Endometrial microvascular endothelial cells (primary cell): Measurements from ENCODE around the gene TRIO. TPM values are rescaled to one million over a fixed set of nuclear protein-coding genes. Genes with fewer than 3 reads are reported as not detected.

ENCODE experiments used
- in situ Hi-C: cut with HindIII; loops from 2 replicates; pipeline ENCODE4 v1.10.0; 2017; ENCODE audit warnings: low sequenced_read_pairs, low pct_unique_long_range_greater_than_20kb; ENCODE audit errors: inconsistent ontology term
- total RNA-seq: library from RNA; depleted of rRNA; stranded (reverse); fragments of >200 nt; gene quantifications from one replicate; pipeline ENCODE4 v1.2.3, GENCODE V29; 2015; ENCODE audit errors: inconsistent ontology term

TRIO gene
- total RNA-seq, 1 donor from 2014 or later, result 97.2 TPM

DNA sequence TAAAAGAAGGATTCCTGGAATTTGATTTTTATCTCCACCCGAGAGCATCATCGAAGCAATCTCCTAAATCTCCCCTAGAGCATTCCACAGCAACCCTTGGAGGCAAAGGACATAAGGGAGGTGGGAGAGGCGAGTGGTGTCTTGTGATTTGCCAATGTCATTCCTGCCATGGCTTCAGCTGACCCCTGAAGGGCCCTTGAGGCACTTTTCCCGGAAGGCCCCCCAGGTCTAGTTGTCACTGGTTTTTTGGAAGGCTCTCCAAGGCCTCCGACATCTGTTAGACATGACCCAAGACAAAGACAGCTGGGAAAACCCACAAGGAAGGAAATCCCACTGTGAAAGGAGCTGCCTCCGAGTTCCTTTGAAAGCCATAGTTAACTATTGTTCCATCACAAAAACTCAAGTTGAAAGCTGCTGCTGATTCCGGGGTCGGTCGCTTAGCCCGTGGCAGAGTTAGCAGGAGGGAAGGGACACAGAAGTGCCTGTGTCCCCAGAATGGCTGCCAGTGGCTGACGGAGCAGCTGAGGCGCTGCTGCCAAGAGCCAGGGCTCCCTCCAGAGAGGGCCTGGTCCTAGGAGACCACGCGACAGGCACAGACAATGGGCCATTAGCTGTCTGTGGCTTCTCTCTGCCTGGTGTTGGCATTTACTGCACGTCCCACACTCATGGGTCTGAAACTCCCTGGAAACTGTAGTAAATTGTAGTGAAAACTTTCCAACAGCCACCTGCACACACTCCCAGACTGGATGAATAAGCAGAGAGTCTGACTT is 24.4 kb upstream of the TRIO start:
- in situ Hi-C loops, result loop anchor here (25.0 kb wide), 1 partner anchor 144 kb away; no protein-coding TSS in a partner anchor

DNA sequence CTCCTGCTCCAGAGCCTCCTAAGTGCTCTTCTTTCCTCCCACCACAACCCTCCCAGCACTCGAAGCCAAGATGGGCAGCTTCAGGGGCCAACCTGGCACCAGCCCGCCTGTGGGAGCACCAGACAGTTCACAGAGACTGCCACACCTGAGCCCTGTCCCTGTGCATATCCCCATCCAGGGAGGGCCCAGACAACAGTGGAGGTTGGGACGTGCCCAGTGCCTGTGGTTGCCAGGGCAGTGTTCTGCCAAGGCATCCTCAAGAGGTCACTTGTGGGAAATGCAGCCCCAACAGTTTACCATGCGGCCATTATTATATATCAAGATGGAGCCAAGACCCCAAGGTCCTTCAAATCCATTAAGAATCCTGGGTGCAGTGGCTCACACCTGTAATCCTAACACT is 23.0 kb upstream of the TRIO start:
- in situ Hi-C loops, result loop anchor here (25.0 kb wide), 1 partner anchor 142 kb away; no protein-coding TSS in a partner anchor

- in situ Hi-C loops, result loop anchor here (25.0 kb wide), 1 partner anchor 141 kb away; no protein-coding TSS in a partner anchor
Measured at GRCh38 chr5:14121552-14121951, 21.6 kb upstream of the TRIO start.

DNA sequence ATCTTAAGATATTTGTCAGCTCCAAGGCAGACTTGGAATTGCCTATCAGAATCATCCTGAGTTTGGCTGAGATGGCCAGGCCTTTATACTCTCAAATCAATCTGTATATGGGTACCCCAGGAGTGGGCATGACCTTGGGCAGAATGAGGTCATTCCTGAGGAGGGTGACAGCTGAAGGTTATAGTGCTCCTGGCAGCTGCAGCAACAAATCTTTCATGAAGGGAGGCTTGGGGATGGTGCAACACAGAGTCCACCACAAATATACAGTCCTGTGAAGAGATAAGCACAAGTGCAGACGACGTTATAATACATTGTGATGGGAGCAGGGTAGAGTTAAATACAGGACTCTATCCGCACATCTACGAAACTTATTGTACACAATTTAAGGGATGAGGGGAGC is 21.1 kb upstream of the TRIO start:
- in situ Hi-C loops, result loop anchor here (25.0 kb wide), 1 partner anchor 140 kb away; no protein-coding TSS in a partner anchor

- in situ Hi-C loops, result loop anchor here (25.0 kb wide), 1 partner anchor 139 kb away; no protein-coding TSS in a partner anchor
Measured at GRCh38 chr5:14123551-14123950, 19.6 kb upstream of the TRIO start.

DNA sequence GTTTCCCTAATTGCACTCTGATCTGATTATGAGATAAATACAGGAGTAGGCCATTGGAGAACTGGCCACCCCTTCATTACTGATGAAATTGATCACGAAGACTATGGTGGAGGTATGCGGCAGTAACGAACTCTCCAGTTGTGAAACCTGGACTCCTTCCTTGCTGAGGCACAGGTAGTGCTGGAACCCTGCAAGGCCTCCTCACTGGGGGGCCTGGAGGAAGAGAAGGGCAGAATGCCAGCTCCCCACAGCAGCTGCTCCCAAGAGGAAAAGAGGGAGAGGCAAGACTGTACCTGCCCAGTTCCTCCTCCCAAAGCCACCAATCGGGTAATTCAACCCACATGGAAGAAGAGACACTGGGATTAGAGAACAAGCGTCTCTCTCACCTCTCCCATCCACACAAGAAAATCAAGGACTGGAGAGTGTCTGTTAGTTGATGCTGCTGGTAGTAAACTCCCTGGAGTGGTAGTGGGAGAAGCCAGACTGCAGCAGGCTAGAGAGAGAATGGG is 19.1 kb upstream of the TRIO start:
- in situ Hi-C loops, result loop anchor here (25.0 kb wide), 1 partner anchor 138 kb away; no protein-coding TSS in a partner anchor

GRCh38 chr5:14125262-14125661 is 17.9 kb upstream of the TRIO start:
- in situ Hi-C loops, result no loop called here

- in situ Hi-C loops, result no loop called here
Measured at GRCh38 chr5:14127587-14127986, 15.6 kb upstream of the TRIO start.

- in situ Hi-C loops, result no loop called here
Measured at GRCh38 chr5:14128079-14128478, 15.1 kb upstream of the TRIO start.

DNA sequence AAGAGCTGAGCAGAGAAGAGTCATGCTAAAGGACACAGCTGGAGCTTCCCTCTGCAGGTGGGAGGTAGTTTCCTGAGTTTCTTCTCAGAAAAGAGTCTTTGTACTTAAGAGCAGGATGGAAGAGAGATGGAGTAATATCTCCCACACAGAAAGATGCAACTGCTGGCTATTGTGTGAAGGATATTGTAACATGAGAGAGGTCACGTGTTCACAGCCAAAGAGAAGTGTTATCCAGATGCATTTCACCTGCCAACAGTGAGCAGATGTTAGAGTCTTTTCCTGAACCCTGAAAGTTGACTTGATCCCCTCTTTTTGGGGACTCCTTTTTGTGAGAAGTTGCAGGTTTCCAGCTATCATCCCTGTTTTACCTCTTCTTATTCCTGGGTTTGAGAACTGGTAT is 14.0 kb upstream of the TRIO start:
- in situ Hi-C loops, result no loop called here

DNA sequence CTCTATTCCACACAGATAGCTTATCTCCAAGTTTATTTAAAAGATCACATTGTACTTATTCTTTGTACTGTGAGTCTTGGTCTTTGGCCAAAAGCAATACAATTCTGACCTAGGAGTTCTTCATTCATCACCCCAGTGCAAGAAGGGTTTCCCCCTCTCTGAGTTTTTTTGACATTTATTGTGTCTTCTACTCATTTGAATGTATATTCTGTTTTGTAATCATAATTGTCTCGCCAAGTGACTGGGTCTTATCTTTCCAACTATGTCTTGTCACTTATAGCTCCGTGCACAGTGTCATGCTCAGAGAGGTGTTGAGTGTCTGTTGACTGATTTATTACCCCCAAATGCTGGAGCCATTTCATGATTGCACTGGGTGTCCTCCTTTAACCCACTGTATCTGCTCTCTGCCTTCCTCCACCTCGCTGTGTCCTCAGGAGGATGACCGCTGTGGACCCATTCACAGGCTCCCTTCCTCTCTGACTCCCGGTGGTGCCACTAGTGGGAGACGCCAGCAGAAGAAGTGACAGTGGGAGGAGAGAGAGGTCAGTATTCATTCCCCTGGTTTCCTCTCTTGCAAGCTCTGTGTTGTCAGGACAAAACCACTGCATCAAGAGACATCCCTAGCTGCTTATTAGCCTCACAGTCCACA is 11.2 kb upstream of the TRIO start:
- in situ Hi-C loops, result no loop called here

- in situ Hi-C loops, result no loop called here
Measured at GRCh38 chr5:14133394-14133793, 9.7 kb upstream of the TRIO start.

- in situ Hi-C loops, result no loop called here
Measured at GRCh38 chr5:14134083-14134482, 9.1 kb upstream of the TRIO start.

DNA sequence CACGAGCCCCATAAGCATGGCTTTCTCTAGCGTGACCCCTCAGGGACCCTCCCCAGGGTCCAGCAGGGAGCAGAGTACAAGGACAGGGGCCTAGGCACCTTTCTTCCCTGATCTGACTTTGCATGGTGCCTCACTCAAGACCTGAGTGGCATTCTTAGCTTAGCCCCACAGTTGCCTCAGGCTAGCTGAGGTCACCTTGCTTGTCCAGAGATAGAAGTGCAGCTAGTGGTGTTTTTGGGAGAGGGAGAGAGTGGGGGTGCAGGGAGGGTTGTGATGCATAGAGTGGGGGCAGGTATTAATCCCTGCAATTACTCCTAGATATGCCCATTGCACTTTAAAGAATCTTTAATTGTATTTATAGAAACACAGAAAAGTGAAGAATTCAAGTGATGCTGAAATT is 8.4 kb upstream of the TRIO start:
- in situ Hi-C loops, result no loop called here

DNA sequence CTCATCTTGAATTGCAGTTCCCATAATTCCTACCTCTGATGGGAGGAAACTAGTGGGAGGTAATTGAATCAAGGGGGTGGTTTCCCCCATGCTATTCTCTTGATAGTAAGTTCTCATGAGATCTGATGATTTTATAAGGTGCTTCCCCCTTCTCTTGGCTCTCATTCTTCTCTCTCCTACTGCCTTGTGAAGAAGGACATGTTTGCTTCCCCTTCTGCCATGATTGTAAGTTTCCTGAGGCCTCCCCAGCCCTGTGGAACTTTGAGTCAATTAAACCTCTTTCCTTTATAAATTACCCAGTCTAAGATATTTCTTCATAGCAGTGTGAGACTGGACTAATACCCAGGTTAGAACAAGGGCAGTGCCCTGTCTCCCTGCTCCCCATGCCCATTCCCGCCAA is 7.5 kb upstream of the TRIO start:
- in situ Hi-C loops, result no loop called here

- in situ Hi-C loops, result no loop called here
Measured at GRCh38 chr5:14136228-14136627, 6.9 kb upstream of the TRIO start.

GRCh38 chr5:14138608-14139540 is 4.3 kb upstream of the TRIO start:
- in situ Hi-C loops, result no loop called here

GRCh38 chr5:14141764-14142163 is 1.4 kb upstream of the TRIO start:
- in situ Hi-C loops, result no loop called here

DNA sequence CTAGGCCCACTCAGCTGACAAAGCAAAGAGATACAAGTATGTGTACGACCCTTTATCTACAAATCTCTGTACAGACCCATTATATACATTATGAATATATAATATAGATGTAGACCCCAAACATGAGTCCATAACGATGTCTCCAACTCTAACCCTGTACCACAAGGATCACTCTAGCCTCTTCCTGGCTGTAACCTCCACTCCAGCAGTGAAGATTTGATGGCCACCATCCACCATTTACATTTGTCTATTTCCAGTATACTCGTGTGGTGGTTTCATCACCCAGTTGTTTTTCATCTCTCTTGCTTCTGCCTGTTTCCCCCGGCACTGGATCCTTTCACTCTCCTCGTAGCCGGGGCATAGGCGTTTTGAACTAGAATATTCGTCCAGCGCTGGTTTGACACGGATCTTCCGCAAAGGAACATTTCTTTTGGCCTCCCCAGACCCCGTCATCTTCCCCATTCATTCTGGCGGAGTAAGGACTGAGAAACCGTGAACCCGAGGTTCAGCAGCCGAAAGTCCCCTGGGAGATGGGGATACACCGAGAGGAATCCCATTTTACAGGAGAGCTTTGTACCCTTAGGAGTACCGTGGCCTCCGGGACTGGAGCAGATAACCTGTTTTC is 828 bp upstream of the TRIO start:
- in situ Hi-C loops, result no loop called here
